CD4-positive, alpha-beta T cell treated with Interleukin-1 beta for 1 hour (primary cell): ENCODE data around the gene CHMP2A.
A peak's percentile ranks its signal among the peaks of the same experiment; 100 is the strongest.
"Not testable (repeated sequence)": the region's sequence is repeated elsewhere in the genome, so short reads cannot be mapped to it uniquely, and the experiment has no call there.

Experiments
- DNase-seq, 2 donors: peaks; one replicate each; pipeline ENCODE4 v3.0.0-alpha.2; 2020 to 2022

CHMP2A gene

GRCh38 chr19:58555369-58555885 lies 522 bp upstream of the CHMP2A start:
- no peak for DNase-seq

DNA sequence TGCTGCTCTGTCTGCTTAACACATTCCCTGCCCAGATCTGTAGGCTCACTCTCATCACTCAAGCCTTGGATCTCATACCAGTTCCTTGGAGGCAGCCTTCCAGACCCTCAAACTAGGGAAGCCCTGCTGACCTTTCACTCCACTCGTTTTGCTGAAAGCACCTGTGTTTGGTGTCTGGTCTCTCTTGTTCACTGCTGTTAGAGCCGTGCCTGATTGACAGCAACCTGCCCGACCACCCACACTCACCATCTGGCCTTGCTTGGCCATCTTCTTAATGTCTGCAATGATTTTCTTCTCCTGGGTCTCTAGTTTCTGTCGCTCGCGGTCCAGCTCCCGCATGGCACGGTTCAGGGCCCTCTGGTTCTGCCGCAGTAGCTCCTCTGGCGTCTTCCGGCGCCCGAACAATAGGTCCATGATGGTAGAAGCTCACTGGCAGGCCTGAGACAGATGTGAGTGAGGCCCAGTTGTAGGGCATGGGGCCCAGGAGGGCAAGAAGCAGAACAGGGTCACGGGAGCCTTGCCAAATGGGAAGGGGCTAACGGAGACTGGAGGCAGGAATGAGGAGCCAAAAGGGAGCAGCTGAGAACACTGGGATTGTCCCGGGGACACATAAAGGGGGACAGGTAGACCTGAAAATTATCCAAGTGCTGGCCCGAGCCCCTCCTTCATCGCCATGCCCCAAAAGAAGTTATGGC lies 959 bp downstream of the CHMP2A start:
- DNase-seq = no peak

- no peak for DNase-seq
These were observed 2.2 kb downstream of the CHMP2A start for GRCh38 chr19:58552655-58553054.

GRCh38 chr19:58551577-58552471 lies 3.1 kb downstream of the CHMP2A start:
- no peak for DNase-seq

DNA sequence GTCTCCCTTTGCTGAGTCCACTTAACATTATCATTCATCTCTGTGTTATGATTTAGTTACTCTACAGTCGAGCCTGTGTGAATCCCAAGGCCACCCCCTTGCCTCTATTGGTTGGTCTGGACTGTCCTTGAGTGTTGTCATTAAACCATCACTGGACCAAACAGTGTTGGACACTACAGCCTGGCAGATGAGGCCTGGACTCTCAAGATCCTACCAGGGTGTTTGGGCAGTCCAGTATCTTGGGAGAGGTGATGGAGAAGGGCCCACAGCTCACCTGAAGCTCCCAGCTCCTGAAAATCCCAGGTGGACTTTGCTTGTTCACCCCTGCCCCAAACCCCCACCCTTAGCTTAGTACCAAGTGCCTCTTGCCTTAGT lies 3.8 kb downstream of the CHMP2A start:
- no peak for DNase-seq

DNA sequence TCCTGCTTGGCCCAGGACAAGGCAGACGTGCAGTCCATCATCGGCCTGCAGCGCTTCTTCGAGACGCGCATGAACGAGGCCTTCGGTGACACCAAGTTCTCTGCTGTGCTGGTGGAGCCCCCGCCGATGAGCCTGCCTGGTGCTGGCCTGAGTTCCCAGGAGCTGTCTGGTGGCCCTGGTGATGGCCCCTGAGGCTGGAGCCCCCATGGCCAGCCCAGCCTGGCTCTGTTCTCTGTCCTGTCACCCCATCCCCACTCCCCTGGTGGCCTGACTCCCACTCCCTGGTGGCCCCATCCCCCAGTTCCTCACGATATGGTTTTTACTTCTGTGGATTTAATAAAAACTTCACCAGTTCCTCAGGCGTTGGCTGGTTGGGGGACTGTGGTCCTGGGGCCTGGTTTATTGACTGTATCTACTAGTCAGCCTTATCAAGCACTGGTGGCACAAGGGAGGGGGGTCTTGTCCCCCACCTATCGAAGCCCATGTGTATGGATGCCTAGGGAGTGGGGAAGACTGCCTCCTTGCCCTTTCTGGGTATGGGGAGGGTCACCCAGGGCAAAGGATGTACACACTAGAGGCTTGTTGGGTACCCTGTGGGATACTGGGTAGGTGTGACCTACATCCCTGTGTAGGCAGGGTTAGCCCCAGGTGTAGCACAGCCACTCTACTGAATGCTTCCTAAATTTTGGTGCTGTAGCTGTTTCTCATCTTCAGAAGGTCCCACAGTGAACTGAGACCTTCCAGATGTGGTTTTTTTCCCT lies 4.4 kb downstream of the CHMP2A start:
- DNase-seq = no peak

- DNase-seq = no peak
These were observed 5.1 kb downstream of the CHMP2A start for GRCh38 chr19:58549664-58550361.

GRCh38 chr19:58548859-58549663 lies 5.8 kb downstream of the CHMP2A start:
- DNase-seq = no peak

DNA sequence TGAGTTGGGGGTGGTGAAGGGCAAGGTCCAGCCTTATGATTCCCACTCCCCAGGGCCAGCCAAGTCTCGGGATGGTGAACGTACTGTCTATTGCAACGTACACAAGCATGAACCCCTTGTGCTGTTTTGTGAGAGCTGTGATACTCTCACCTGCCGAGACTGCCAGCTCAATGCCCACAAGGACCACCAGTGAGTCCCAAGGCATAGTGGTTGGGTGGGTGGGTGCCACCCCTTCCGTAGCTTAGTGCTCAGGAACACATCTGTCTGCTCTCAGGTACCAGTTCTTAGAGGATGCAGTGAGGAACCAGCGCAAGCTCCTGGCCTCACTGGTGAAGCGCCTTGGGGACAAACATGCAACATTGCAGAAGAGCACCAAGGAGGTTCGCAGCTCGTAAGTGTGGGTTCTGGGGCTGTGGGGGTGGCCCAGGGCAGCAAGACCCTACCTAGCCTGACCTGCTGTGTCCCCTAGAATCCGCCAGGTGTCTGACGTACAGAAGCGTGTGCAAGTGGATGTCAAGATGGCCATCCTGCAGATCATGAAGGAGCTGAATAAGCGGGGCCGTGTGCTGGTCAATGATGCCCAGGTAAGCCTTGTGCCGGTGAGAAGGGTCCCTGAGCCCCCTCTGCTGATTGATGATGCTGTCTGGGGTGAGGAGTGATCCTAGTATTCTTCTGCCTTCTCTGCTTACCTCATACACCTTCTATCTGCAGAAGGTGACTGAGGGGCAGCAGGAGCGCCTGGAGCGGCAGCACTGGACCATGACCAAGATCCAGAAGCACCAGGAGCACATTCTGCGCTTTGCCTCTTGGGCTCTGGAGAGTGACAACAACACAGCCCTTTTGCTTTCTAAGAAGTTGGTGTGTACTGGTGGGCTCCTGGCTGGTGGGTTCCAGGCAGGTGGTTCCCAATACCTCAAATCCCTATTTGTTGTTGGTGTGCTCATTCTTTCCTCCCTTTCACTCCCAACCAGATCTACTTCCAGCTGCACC lies 7.3 kb downstream of the CHMP2A start:
- no peak for DNase-seq

DNA sequence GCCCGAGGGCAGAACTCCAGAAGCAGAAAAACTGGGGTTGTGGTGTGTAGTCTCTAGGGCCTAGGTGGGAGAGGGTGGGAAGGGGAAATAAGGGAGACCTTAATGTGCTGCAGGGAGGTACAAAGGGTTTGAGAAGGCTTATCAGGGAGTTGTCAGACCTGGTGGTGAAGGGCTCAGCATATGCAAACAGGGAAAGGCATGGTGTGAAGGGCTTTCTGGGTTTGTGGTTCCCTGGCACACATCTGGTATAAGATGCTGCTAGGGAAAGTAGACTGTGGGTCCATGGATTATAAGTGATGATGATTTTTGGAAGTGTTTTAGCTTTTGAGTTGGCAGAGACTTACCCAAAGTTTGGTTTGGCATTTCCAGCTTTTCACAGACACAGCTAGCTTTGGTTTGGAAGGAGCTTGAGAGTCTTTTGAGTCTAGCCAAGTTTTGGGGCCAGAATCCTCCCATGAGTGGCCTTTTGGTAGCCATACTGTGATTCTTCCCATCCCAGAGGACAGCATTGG lies 8.8 kb downstream of the CHMP2A start:
- DNase-seq = no peak

DNA sequence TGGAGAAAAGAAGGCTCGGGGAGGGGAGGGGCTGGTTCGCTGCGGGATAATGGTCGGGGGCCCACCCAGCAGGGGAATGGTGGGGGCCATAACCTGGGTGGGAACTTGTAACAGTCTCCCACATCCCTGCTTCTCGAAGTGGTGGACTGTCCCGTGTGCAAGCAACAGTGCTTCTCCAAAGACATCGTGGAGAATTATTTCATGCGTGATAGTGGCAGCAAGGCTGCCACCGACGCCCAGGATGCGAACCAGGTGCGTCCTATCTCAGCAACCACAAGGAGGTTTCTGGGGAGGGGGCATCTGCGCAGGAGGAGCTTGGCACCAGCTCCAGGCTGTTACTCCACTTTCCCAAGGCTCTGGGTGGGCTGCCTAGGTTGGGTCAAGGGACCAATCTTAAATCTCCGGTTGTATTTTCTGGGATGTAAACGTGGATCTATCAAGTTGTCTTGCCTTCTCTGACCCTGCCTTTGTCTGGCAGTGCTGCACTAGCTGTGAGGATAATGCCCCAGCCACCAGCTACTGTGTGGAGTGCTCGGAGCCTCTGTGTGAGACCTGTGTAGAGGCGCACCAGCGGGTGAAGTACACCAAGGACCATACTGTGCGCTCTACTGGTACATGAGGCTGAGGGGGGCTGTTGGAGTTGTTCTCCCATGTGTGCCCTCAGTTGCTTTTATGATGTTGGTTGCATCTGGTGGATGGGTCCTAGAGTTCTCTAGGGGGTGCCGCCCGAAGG lies 9.5 kb downstream of the CHMP2A start:
- DNase-seq = no peak

DNA sequence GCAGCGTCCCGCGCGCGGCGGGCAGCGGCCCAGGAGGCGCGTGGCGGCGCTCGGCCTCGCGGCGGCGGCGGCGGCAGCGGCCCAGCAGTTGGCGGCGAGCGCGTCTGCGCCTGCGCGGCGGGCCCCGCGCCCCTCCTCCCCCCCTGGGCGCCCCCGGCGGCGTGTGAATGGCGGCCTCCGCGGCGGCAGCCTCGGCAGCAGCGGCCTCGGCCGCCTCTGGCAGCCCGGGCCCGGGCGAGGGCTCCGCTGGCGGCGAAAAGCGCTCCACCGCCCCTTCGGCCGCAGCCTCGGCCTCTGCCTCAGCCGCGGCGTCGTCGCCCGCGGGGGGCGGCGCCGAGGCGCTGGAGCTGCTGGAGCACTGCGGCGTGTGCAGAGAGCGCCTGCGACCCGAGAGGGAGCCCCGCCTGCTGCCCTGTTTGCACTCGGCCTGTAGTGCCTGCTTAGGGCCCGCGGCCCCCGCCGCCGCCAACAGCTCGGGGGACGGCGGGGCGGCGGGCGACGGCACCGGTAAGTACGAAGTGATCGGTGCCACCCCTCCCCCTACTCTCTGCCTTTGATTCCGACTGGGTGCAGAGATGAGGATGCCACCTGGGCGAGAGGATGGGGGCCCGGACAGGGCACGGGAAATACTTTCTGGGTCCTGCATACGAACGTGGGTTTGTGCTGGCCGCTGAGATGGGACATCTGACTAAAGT lies 10.2 kb downstream of the CHMP2A start:
- peak; percentile 83 for DNase-seq

- DNase-seq = peak; percentile 100
These were observed 10.9 kb downstream of the CHMP2A start, which contains the start of gene TRIM28 for GRCh38 chr19:58543826-58544590. TRIM28 (plus strand) TSS chr19:58544064; CDS start chr19:58544758, 694 bp downstream.

DNA sequence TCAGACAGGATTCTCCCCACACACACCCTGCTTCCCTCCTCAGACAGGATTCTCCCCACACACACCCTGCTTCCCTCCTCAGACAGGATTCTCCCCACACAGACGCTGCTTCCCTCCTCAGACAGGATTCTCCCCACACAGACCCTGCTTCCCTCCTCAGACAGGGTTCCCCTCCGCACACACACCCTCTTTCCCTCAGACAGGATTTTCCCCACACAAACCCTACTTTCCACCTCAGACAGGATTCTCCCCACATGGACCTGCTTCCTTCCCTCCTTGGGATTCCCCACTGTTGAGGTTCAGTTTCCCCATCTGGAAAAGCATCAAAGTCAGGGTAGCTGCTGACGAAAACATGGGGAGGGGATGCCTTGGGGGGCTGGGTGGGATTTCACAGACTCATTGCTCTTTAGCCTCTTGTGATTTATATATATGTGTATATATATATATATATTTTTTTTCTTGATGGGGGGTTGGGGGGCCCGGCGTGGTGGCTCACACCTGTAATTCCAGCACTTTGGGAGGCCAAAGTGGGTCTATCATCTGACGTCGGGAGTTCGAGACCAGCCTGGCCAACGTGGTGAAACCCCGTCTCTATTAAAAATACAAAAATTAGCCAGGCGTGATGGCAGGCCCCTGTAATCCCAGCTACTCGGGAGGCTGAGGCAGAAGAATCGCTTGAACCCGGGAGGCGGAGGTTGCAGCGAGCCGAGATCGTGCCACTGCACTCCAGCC lies 12.1 kb downstream of the CHMP2A start:
- not testable (repeated sequence) for DNase-seq

DNA sequence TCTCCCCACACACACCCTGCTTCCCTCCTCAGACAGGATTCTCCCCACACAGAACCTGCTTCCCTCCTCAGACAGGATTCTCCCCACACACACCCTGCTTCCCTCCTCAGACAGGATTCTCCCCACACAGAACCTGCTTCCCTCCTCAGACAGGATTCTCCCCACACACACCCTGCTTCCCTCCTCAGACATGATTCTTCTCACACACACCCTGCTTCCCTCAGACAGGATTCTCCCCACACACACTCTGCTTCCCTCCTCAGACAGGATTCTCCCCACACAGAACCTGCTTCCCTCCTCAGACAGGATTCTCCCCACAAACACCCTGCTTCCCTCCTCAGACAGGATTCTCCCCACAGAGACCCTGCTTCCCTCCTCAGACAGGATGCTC lies 15.7 kb downstream of the CHMP2A start:
- DNase-seq = not testable (repeated sequence)

DNA sequence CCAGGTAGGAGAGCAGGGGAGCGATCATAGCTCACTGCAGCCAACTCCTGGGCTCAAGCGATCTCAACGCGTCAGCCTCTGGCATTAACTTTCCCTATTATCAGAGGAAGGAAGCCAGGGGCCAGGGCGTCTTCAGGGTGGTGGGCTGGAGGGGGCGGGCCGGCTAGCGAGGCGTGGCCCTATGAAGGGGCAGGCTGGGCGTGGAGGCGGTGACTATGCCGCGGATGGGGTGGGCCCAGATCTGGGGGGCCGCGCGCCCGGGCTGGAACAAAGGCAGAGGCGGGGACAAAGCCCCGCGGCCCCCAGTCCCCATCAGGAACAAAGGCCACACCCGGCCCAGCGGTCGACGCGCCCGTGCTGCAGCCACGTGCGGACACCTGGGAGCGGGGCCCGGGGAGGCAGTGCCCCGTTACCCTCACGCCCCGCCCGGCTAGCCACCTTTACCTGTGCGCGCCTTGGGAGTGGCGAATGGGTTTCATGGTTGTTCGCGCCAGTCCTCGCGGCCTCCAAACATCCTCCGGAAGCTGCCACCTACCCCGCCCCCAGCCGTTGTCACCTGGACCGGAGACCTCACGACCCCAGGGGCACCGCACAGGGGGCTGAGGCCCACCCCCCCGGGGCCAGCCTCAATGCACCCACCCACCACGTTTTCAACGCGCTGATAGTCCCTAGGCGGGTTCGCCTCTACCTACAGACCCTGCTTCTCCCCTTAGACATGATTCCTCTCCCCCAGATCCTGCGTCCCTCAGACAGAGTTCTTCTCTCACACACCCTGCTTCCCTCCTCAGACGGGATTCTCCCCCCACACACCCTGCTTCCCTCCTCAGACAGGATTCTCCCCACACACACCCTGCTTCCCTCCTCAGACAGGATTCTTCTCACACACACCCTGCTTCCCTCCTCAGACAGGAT lies 16.4 kb downstream of the CHMP2A start:
- peak in 1 of 2 donors; percentile 51 for DNase-seq
